Neutrophil (primary cell): ENCODE measurements around the gene WDR55.

Source experiments
- H3K27ac ChIP-seq: fragments of 200-600 bp; sonication (generic); 2 replicates; pipeline ENCODE4 v1.5.1; 2016; ENCODE audit warnings: mild to moderate bottlenecking, moderate library complexity
- H3K27me3 ChIP-seq: fragments of 200-600 bp; sonication (generic); 2 replicates; pipeline ENCODE4 v1.6.0; 2016; ENCODE audit warnings: mild to moderate bottlenecking
- H3K36me3 ChIP-seq: fragments of 200-600 bp; sonication (generic); 2 replicates; pipeline ENCODE4 v1.5.1; 2017
- H3K4me1 ChIP-seq, 2 experiments: fragments of 200-600 bp in 1 of 2; sonication (generic) in 1 of 2; 1 replicate in 1 of 2; 2 replicates in 1 of 2; pipeline versions ENCODE4 v1.5.1 to v1.6.1; 2013 to 2016; ENCODE audit warnings: low read depth in 1 of 2, low read length in 1 of 2, mild to moderate bottlenecking in 1 of 2, moderate library complexity in 1 of 2; ENCODE audit not compliant: control insufficient read depth in 1 of 2, insufficient read depth in 1 of 2
- H3K4me3 ChIP-seq, 2 experiments: fragments of 200-600 bp in 1 of 2; sonication (generic) in 1 of 2; 1 replicate in 1 of 2; 2 replicates in 1 of 2; pipeline ENCODE4 v1.5.1; 2013 to 2016; ENCODE audit warnings: low read depth in 1 of 2, low read length in 1 of 2, mild to moderate bottlenecking in 1 of 2, moderate library complexity in 1 of 2
- H3K9me3 ChIP-seq: fragments of 200-600 bp; sonication (generic); 2 replicates; pipeline ENCODE4 v1.5.1; 2016
- TF ChIP-seq, protein P1 (sequence below): fragments of 200-600 bp; sonication (generic); IDR thresholded peaks from 2 replicates; pipeline ENCODE4 v1.5.1; 2016; ENCODE audit warnings: antibody characterized with exemption

WDR55 gene

DNA sequence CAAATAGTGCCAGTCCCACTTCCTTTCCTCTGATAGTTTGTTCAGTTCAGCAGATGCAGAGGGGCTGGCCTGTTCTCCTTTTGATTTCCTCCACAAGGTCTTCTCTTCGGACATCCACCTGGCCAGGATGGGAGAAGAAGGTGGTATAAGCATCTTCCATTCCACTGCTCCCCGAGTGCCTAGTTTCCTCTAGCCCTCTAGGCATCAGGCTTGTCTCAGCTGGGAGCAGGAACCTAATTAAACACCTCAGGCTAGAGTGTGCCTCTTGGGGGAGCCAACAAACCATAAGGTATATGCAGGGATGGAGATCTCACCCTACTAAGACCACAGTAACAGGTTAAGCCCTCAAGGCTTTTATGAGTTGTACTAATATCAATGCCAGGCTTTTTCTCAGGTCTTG lies 9.5 kb downstream of the WDR55 start:
- H3K36me3 ChIP-seq, result peaks cover 96% of the 10 kb centered on the region
- H3K27ac ChIP-seq, result peak overlapping the region; percentile 8
- TF ChIP-seq, protein P1, sequence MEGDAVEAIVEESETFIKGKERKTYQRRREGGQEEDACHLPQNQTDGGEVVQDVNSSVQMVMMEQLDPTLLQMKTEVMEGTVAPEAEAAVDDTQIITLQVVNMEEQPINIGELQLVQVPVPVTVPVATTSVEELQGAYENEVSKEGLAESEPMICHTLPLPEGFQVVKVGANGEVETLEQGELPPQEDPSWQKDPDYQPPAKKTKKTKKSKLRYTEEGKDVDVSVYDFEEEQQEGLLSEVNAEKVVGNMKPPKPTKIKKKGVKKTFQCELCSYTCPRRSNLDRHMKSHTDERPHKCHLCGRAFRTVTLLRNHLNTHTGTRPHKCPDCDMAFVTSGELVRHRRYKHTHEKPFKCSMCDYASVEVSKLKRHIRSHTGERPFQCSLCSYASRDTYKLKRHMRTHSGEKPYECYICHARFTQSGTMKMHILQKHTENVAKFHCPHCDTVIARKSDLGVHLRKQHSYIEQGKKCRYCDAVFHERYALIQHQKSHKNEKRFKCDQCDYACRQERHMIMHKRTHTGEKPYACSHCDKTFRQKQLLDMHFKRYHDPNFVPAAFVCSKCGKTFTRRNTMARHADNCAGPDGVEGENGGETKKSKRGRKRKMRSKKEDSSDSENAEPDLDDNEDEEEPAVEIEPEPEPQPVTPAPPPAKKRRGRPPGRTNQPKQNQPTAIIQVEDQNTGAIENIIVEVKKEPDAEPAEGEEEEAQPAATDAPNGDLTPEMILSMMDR, result no peak
- no peak overlapping the region for H3K4me3 ChIP-seq
- no peaks in the 10 kb centered on the region for H3K27me3 ChIP-seq
- no peaks in the 10 kb centered on the region for H3K9me3 ChIP-seq
- H3K4me1 ChIP-seq, result no peaks in the 10 kb centered on the region

DNA sequence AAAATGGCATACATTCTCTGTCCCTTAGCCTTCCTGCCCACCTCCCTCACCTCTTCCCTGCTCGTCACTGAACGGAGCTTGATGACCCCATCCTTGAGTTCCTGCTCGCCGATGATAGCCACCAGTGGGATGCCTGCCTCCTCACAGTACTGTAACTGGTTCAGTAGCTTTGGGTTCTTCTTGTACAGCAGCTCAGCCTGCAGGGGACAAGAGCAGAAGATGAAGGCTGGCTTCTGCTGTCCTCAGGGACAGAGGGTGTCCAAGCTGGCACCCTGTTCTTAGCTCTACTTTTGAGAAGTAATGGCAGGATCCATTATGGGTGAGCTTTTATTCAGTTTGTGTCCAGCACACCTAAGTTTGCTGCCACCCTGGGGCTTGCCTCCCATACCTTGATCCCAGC lies 9.9 kb downstream of the WDR55 start:
- TF ChIP-seq, protein P1, result no peak
- Histone ChIP-seq H3K27me3 (no peaks in the 10 kb centered on the region), H3K9me3 (no peaks in the 10 kb centered on the region), H3K27ac (no peak overlapping the region), H3K4me1 (no peaks in the 10 kb centered on the region), H3K36me3 (peaks cover 96% of the 10 kb centered on the region), H3K4me3 (no peak overlapping the region)

DNA sequence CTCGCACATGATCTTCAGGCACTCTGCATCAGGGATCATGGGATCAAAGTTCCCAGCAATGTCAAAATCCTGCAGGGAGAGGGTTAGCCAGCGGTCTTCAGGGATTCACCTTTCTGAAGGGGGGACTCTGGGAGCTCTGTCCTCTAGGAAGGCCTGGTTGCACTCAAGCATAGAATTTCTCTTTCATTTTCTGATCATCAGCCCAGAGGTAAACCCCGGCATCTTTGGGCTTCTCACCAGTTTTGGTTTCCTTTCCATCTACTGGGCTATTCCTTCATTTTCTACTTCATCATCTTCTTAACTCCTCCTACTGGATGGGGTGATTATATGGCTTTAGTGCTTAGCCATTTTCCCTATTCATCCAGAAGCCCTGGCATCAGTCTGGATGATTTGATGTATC lies 13.2 kb downstream of the WDR55 start:
- no peak overlapping the region for H3K4me3 ChIP-seq
- no peaks in the 10 kb centered on the region for H3K27me3 ChIP-seq
- H3K27ac ChIP-seq, result no peak overlapping the region
- TF ChIP-seq, protein P1, result no peak
- peaks cover 84% of the 10 kb centered on the region for H3K36me3 ChIP-seq
- no peaks in the 10 kb centered on the region for H3K4me1 ChIP-seq
- H3K9me3 ChIP-seq, result no peaks in the 10 kb centered on the region

GRCh38 chr5:140678993-140679392 lies 14.3 kb downstream of the WDR55 start:
- TF ChIP-seq, protein P1, result no peak
- H3K36me3 ChIP-seq, result peaks cover 82% of the 10 kb centered on the region
- H3K9me3 ChIP-seq, result no peaks in the 10 kb centered on the region
- no peaks in the 10 kb centered on the region for H3K27me3 ChIP-seq
- H3K27ac ChIP-seq, result no peak overlapping the region
- no peaks in the 10 kb centered on the region for H3K4me1 ChIP-seq
- H3K4me3 ChIP-seq, result no peak overlapping the region

- Histone ChIP-seq H3K36me3 (peaks cover 39% of the 10 kb centered on the region), H3K4me1 (peaks cover 21 to 24% of the 10 kb centered on the region in 2 experiments), H3K4me3 (peak overlapping the region; percentile 69 to 91), H3K27ac (peak overlapping the region; percentile 95), H3K9me3 (no peaks in the 10 kb centered on the region), H3K27me3 (no peaks in the 10 kb centered on the region)
- TF ChIP-seq, protein P1, result no peak
These were observed 25.8 kb downstream of the WDR55 start for GRCh38 chr5:140690376-140690932.
